Ovary (tissue), 3 donors: ENCODE measurements around the gene UBXN6.

Experiments used
- POLR2A ChIP-seq: fragments of 450-650 bp; IDR thresholded peaks from one replicate; pipeline ENCODE4 v1.6.1; 2017; ENCODE audit warnings: antibody characterized with exemption, mild to moderate bottlenecking, moderate library complexity
- TF ChIP-seq, protein P1 (sequence below), 3 donors: fragments of 450-650 bp in 2 of 3; fragments of 200-600 bp in 1 of 3; IDR thresholded peaks; one replicate each; pipeline versions ENCODE4 v1.5.1 to v1.8.0; 2016 to 2022; ENCODE audit warnings: antibody characterized with exemption in 3 of 3, mild to moderate bottlenecking in 1 of 3
- donor health status: DM: no; HTN: no; CAD: no.

DNA sequence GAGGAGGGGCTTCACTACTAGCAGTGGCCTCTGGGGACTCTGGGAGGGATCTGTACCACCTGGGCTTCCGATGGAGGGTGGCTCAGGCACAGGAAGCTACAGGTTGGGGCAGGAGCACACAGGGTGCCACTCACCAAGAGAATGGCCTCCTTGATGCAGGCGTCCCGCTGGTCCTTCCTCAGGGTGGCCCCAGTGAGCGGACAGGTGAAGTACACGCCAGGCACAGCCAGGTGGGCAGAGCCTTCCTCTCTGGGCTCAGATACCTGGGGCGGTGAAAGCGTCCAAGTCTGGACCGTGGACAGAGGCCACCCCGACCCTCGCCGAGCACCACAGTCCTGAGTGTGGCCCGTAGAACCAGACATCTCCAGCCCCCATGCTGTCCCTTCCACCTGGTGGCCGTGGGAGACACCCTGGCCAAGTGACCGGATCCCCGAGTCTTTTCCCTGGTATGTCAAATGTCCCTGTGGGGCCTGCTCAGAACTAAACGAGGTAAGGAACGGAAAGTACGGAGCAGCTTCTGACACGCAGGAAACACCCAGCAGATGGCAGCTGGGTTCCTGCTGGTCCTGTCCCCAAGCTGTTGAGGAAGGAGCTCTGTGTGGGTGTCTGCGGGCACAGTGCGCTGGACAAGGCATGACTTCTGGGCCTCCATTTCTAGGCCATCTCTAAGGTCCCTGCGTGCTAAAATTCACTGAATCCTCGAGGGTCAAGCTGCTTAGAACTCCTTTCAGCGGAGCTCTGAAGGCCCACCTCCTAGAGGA lies 5.2 kb downstream of the UBXN6 start:
- TF ChIP-seq, protein P1, sequence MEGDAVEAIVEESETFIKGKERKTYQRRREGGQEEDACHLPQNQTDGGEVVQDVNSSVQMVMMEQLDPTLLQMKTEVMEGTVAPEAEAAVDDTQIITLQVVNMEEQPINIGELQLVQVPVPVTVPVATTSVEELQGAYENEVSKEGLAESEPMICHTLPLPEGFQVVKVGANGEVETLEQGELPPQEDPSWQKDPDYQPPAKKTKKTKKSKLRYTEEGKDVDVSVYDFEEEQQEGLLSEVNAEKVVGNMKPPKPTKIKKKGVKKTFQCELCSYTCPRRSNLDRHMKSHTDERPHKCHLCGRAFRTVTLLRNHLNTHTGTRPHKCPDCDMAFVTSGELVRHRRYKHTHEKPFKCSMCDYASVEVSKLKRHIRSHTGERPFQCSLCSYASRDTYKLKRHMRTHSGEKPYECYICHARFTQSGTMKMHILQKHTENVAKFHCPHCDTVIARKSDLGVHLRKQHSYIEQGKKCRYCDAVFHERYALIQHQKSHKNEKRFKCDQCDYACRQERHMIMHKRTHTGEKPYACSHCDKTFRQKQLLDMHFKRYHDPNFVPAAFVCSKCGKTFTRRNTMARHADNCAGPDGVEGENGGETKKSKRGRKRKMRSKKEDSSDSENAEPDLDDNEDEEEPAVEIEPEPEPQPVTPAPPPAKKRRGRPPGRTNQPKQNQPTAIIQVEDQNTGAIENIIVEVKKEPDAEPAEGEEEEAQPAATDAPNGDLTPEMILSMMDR (IDR thresholded peaks at IDR 0.05), result no peak
- no peak for TF ChIP-seq POLR2A
